ENCODE data around the gene LRP3.

Gene LRP3

GRCh38 chr19:33202546-33203507 lies 8.7 kb downstream of the LRP3 start:
- TF ChIP-seq CTCF (IDR thresholded peaks at IDR 0.05), result no peak
- no peak for DNase-seq
- H3K27me3 Mint-ChIP-seq (ENCODE audit: low read depth, poor library complexity), result peaks cover 3% of the 10 kb centered on the region
- H3K9me3 Mint-ChIP-seq, result no peaks in the 10 kb centered on the region
- peaks cover 8% of the 10 kb centered on the region for H3K36me3 Mint-ChIP-seq (ENCODE audit: low read depth)
- H3K4me1 Mint-ChIP-seq, result no peaks in the 10 kb centered on the region
- no peak overlapping the region for H3K27ac Mint-ChIP-seq
- no peak overlapping the region for H3K4me3 Mint-ChIP-seq

- Mint-ChIP-seq H3K9me3 (no peaks in the 10 kb centered on the region), H3K27me3 (ENCODE audit: low read depth, poor library complexity) (peaks cover 3% of the 10 kb centered on the region), H3K27ac (no peak overlapping the region), H3K36me3 (ENCODE audit: low read depth) (peaks cover 8% of the 10 kb centered on the region), H3K4me3 (no peak overlapping the region), H3K4me1 (no peaks in the 10 kb centered on the region)
- no peak for DNase-seq
- TF ChIP-seq CTCF (IDR thresholded peaks at IDR 0.05), result no peak
These were observed 9.4 kb downstream of the LRP3 start for GRCh38 chr19:33203529-33203928.

GRCh38 chr19:33204136-33204973 lies 10.2 kb downstream of the LRP3 start:
- Mint-ChIP-seq H3K27ac (no peak overlapping the region), H3K4me3 (no peak overlapping the region), H3K36me3 (ENCODE audit: low read depth) (peaks cover 8% of the 10 kb centered on the region), H3K4me1 (no peaks in the 10 kb centered on the region), H3K27me3 (ENCODE audit: low read depth, poor library complexity) (peaks cover 3% of the 10 kb centered on the region), H3K9me3 (no peaks in the 10 kb centered on the region)
- no peak for TF ChIP-seq CTCF (IDR thresholded peaks at IDR 0.05)
- no peak for DNase-seq

GRCh38 chr19:33205110-33205509 lies 11.0 kb downstream of the LRP3 start:
- Mint-ChIP-seq H3K4me3 (no peak overlapping the region), H3K4me1 (no peaks in the 10 kb centered on the region), H3K27me3 (ENCODE audit: low read depth, poor library complexity) (peaks cover 3% of the 10 kb centered on the region), H3K27ac (no peak overlapping the region), H3K9me3 (no peaks in the 10 kb centered on the region), H3K36me3 (ENCODE audit: low read depth) (peaks cover 8% of the 10 kb centered on the region)
- DNase-seq, result no peak
- TF ChIP-seq CTCF (IDR thresholded peaks at IDR 0.05), result no peak

GRCh38 chr19:33205531-33206260 lies 11.6 kb downstream of the LRP3 start:
- H3K4me1 Mint-ChIP-seq, result no peaks in the 10 kb centered on the region
- no peak overlapping the region for H3K27ac Mint-ChIP-seq
- H3K9me3 Mint-ChIP-seq, result no peaks in the 10 kb centered on the region
- peaks cover 3% of the 10 kb centered on the region for H3K27me3 Mint-ChIP-seq (ENCODE audit: low read depth, poor library complexity)
- TF ChIP-seq CTCF (IDR thresholded peaks at IDR 0.05), result no peak
- DNase-seq, result no peak
- peaks cover 8% of the 10 kb centered on the region for H3K36me3 Mint-ChIP-seq (ENCODE audit: low read depth)
- H3K4me3 Mint-ChIP-seq, result no peak overlapping the region
